Nephron (organoid): Measurements from ENCODE around the gene DDX51.

Experiments
- H3K27ac Mint-ChIP-seq, 3 experiments: 2 replicates each; pipeline ENCODE4 v1.8.0; 2020; ENCODE audit warnings: mixed read lengths in 3 of 3, mild to moderate bottlenecking in 2 of 3, moderate library complexity in 1 of 3
- H3K27me3 Mint-ChIP-seq: 2 replicates; pipeline ENCODE4 v1.8.0; 2021; ENCODE audit warnings: low read depth, mild to moderate bottlenecking, moderate library complexity, mixed read lengths
- H3K36me3 Mint-ChIP-seq: 2 replicates; pipeline ENCODE4 v1.8.0; 2020; ENCODE audit warnings: low read depth, mixed read lengths
- H3K4me1 Mint-ChIP-seq: 2 replicates; pipeline ENCODE4 v1.8.0; 2020; ENCODE audit warnings: mixed read lengths
- H3K4me3 Mint-ChIP-seq, 3 experiments: 2 replicates each; pipeline ENCODE4 v1.8.0; 2020; ENCODE audit warnings: mild to moderate bottlenecking in 3 of 3, mixed read lengths in 3 of 3, moderate library complexity in 2 of 3
- H3K9me3 Mint-ChIP-seq: 2 replicates; pipeline ENCODE4 v1.8.0; 2020; ENCODE audit warnings: mixed read lengths
- TF ChIP-seq, protein P1 (sequence below), 3 experiments: fragments of 200-600 bp; sonication (generic); IDR thresholded peaks; one replicate each; pipeline ENCODE4 v1.5.0; 2021; ENCODE audit warnings: antibody characterized with exemption in 3 of 3; ENCODE audit not compliant: unreplicated experiment in 3 of 3

DDX51 gene, protein sequence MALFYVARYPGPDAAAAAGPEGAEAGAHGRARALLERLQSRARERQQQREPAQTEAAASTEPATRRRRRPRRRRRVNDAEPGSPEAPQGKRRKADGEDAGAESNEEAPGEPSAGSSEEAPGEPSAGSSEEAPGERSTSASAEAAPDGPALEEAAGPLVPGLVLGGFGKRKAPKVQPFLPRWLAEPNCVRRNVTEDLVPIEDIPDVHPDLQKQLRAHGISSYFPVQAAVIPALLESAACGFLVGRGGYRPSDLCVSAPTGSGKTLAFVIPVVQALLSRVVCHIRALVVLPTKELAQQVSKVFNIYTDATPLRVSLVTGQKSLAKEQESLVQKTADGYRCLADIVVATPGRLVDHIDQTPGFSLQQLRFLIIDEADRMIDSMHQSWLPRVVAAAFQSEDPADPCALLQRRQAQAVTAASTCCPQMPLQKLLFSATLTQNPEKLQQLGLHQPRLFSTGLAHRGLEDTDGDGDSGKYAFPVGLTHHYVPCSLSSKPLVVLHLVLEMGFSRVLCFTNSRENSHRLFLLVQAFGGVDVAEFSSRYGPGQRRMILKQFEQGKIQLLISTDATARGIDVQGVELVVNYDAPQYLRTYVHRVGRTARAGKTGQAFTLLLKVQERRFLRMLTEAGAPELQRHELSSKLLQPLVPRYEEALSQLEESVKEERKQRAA

DNA sequence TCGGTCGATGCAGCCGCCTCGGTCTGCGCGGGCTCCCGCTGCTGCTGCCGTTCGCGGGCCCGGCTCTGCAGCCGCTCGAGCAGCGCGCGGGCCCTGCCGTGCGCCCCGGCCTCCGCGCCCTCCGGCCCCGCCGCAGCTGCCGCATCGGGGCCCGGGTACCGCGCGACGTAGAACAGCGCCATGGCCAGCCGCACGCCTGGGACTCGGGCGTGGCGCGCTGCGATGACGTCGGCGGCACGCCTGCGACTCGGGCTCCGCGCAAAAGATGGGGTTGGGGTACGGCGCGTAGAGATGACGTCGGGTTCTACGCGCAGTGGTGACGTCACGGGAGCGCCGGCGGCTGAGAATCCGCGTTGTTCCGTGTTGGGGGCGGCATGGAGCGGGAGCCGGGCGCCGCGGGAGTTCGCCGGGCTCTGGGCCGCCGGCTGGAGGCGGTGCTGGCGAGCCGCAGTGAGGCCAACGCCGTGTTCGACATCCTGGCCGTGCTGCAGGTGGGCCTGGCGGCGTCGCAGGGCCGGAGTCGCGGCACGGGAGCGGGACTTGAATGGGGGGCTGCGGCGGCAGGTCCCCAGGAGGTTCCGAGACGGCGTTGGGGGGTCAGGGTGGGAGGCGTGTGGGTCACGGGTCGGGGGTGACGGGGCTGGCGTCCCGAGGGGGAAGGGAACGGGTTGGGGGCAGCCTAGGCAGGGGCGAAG is at the start of gene DDX51, which contains the start of gene NOC4L:
DDX51 (minus strand) TSS at position 205 of the 695 bp plus-strand sequence; CDS start at position 182, 23 bp downstream.
NOC4L (plus strand) TSS at position 343 of the 695 bp plus-strand sequence; CDS start at position 375, 32 bp downstream.
- Mint-ChIP-seq H3K4me3 (peak within 1 kb of the TSS; percentile 88 to 93 (median 93)), H3K27ac (peak within 1 kb of the TSS in 1 of 3 experiments; percentile 62), H3K27me3 (no peaks in the 10 kb centered on the region), H3K9me3 (no peaks in the 10 kb centered on the region), H3K4me1 (peaks cover 10% of the 10 kb centered on the region), H3K36me3 (peaks cover 25% of the 10 kb centered on the region)
- TF ChIP-seq, protein P1, sequence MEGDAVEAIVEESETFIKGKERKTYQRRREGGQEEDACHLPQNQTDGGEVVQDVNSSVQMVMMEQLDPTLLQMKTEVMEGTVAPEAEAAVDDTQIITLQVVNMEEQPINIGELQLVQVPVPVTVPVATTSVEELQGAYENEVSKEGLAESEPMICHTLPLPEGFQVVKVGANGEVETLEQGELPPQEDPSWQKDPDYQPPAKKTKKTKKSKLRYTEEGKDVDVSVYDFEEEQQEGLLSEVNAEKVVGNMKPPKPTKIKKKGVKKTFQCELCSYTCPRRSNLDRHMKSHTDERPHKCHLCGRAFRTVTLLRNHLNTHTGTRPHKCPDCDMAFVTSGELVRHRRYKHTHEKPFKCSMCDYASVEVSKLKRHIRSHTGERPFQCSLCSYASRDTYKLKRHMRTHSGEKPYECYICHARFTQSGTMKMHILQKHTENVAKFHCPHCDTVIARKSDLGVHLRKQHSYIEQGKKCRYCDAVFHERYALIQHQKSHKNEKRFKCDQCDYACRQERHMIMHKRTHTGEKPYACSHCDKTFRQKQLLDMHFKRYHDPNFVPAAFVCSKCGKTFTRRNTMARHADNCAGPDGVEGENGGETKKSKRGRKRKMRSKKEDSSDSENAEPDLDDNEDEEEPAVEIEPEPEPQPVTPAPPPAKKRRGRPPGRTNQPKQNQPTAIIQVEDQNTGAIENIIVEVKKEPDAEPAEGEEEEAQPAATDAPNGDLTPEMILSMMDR (IDR thresholded peaks at IDR 0.05; ENCODE audit: unreplicated experiment in 3 of 3): no peak

DNA sequence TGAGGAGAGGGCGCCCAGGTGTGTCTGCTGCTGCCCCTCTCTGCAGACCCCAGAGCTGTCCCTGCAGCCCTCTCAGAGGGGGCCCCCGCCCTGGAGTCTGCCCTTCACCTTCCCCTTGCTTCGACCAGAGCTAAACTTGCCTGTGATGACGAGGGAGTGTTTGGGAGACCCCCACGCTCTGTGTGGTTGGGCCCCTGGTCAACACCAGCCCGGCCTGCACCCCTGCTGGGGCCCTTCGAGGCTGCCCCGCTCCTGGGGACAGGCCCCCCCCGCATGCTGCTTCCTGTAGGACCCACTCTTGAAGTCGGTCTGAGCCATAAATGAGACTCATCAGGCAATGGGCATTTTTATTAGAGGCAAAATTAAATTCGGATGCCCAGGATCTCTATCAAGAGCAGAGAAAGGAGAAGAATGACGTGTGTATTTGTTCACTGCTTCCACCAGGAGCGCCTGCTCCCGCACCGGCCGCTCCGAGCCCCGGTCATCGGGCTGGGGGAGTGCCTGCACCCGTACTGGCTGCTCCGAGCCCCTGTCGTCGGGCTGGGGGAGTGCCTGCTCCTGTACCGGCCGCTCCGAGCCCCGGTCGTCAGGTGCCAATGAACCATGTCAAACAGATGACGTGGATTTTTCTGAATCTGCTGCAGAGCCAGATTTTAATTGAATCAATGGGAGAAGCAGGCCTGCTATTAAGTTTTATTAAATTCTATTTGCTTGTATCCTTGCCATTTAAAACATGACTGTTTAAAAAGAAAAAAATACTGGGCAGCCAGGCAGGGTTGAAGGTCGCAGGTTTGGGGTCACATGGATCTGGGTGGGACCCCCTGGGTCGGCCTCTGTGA is 47.8 kb upstream of the DDX51 start:
- Mint-ChIP-seq H3K9me3 (peaks cover 7% of the 10 kb centered on the region), H3K27ac (no peak overlapping the region), H3K36me3 (no peaks in the 10 kb centered on the region), H3K4me1 (peaks cover 4% of the 10 kb centered on the region), H3K4me3 (peak overlapping the region in 2 of 3 experiments; percentile 32 to 77), H3K27me3 (peaks cover 57% of the 10 kb centered on the region)
- TF ChIP-seq, protein P1 (IDR thresholded peaks at IDR 0.05; ENCODE audit: unreplicated experiment in 3 of 3): peak in 2 of 3 experiments; percentile 9 to 12

DNA sequence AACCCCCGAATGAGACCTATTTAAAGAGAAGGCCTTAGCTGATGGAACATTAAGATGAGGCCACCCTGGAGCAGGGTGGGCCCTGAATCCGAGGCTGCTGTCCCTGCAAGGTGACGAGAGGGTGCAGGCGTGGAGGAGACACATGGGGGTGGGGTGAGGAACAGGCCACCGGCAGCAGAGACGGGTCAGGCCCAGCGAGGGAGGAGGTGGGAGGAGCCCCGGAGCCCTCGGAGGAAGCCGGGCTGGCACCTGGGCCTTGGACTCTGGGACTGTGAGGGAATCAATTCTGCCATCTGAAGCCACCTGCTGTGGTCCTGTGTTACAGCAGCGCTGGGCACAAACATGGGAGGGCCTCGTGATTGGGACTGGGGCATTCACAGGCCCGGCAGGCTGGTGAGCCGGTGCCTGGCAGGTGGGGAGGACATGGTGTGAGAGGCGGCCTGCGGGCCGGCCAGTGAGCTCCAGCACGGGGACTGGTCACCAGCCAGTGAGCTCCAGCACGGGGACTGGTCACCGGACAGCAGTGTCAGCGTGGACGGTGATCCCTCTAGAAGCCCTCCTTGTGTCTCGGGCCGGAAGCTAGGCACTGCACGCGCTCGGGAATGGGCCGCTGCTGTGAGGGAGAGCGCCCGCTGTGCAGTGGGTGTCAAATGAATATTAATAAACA is 46.8 kb upstream of the DDX51 start:
- no peaks in the 10 kb centered on the region for H3K36me3 Mint-ChIP-seq
- peaks cover 7% of the 10 kb centered on the region for H3K9me3 Mint-ChIP-seq
- H3K4me3 Mint-ChIP-seq: peak overlapping the region; percentile 27 to 77 (median 67)
- peaks cover 4% of the 10 kb centered on the region for H3K4me1 Mint-ChIP-seq
- H3K27ac Mint-ChIP-seq: no peak overlapping the region
- peaks cover 61% of the 10 kb centered on the region for H3K27me3 Mint-ChIP-seq
- TF ChIP-seq, protein P1 (IDR thresholded peaks at IDR 0.05; ENCODE audit: unreplicated experiment in 3 of 3): no peak

DNA sequence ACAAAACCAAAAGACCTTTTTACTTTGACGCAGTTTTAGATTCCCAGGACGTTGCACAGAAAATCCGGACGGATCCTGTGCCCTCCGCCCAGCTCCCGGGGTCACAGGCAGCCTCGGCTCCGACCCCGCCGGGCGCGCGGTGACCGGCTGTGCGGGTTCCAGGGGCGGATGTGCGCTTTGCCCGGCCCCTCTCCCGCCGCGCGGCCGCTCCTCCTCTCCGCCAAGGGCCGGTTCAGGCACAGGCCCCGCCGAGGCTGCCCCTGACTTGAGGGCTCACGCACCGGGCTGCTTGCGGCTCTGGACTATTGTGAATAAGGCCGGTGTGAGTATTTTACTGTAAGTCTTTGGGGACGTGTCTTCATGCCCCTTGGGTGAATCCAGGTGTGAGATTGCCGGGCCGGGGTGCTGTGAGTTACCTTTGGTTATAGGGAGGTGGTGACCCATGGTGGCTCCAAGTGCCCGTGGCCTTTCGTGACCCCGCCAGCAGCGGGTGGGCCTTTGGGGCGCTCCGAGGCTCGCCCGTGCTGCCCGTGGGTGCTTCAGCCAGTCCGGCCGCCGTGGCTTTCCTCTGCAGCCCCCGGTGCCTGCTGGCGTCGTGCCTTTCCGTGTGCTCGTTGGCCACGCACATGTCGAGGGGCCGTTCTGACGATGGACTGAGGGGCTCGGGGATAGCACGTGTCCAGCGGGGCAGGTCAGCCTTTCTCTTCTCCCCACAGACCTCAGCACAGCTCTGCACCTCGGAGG is 46.1 kb upstream of the DDX51 start:
- Mint-ChIP-seq H3K27me3 (peaks cover 67% of the 10 kb centered on the region), H3K4me3 (peak overlapping the region; percentile 77 to 84 (median 83)), H3K4me1 (peaks cover 4% of the 10 kb centered on the region), H3K27ac (no peak overlapping the region), H3K9me3 (peaks cover 7% of the 10 kb centered on the region), H3K36me3 (no peaks in the 10 kb centered on the region)
- TF ChIP-seq, protein P1 (IDR thresholded peaks at IDR 0.05; ENCODE audit: unreplicated experiment in 3 of 3): no peak
